Gastroesophageal sphincter (tissue), 4 donors: ENCODE measurements around the gene SLC25A42. TPM values are rescaled to one million over a fixed set of nuclear protein-coding genes. Genes with fewer than 3 reads are reported as not detected.

Source experiments
- ATAC-seq: fragments of 150-250 bp; one replicate; pipeline ENCODE4 v1.9.1; 2016; ENCODE audit warnings: mild to moderate bottlenecking, moderate library complexity
- H3K27ac ChIP-seq, 4 donors: fragments of 200-600 bp; sonication (generic) in 3 of 4; 1 replicate in 3 of 4; 2 replicates in 1 of 4; pipeline ENCODE4 v1.5.1; 2016 to 2019
- H3K27me3 ChIP-seq: fragments of 200-600 bp; sonication (generic); one replicate; pipeline ENCODE4 v1.5.1; 2019
- H3K36me3 ChIP-seq, 2 donors: fragments of 200-600 bp; sonication (generic); one replicate each; pipeline ENCODE4 v1.5.1; 2019; ENCODE audit warnings: control low read depth in 1 of 2
- H3K4me1 ChIP-seq, 3 donors: fragments of 200-600 bp; sonication (generic); 1 replicate in 2 of 3; 2 replicates in 1 of 3; pipeline ENCODE4 v1.5.1; 2016 to 2019; ENCODE audit warnings: control low read depth in 2 of 3
- H3K4me3 ChIP-seq, 2 donors: fragments of 200-600 bp; sonication (generic); one replicate each; pipeline ENCODE4 v1.5.1; 2019; ENCODE audit warnings: mild to moderate bottlenecking in 1 of 2, moderate library complexity in 1 of 2
- H3K9me3 ChIP-seq, 3 donors: fragments of 200-600 bp; sonication (generic); one replicate each; pipeline ENCODE4 v1.5.1; 2017 to 2019; ENCODE audit warnings: control low read depth in 2 of 3
- EP300 ChIP-seq: sonication (generic); formaldehyde crosslinking; IDR thresholded peaks from one replicate; pipeline ENCODE4 v1.6.1; 2017; ENCODE audit warnings: antibody characterized with exemption, mild to moderate bottlenecking
- POLR2A ChIP-seq, 2 donors: fragments of 450-650 bp; IDR thresholded peaks; one replicate each; pipeline ENCODE4 v1.6.1; 2017; ENCODE audit warnings: antibody characterized with exemption in 2 of 2, mild to moderate bottlenecking in 2 of 2, moderate library complexity in 1 of 2
- POLR2AphosphoS5 ChIP-seq: sonication (generic); formaldehyde crosslinking; IDR thresholded peaks from one replicate; pipeline ENCODE4 v1.6.1; 2017; ENCODE audit warnings: antibody characterized with exemption
- WGBS, 2 donors: methylation state at CpG; one replicate each; pipeline ENCODE4 v1.1.5; 2018; ENCODE audit warnings: low coverage in 1 of 2; 5-methylcytosine and 5-hydroxymethylcytosine counted together
- total RNA-seq, 4 donors: library from RNA; depleted of rRNA; stranded (reverse); fragments of >200 nt; gene quantifications; one replicate each; pipeline ENCODE4 v1.1.0, GENCODE V29; 2016
- TF ChIP-seq, protein P1 (sequence below), 4 experiments: fragments of 200-600 bp in 2 of 4; fragments of 450-650 bp in 2 of 4; sonication (generic) in 1 of 4; IDR thresholded peaks; one replicate each; pipeline ENCODE4 v1.5.1; 2017 to 2019; ENCODE audit warnings: antibody characterized with exemption in 4 of 4, mild to moderate bottlenecking in 2 of 4, moderate library complexity in 2 of 4

Gene SLC25A42
- total RNA-seq, 4 donors from 2014 or later = 8.8 to 16.0 (median 12.9) TPM

DNA sequence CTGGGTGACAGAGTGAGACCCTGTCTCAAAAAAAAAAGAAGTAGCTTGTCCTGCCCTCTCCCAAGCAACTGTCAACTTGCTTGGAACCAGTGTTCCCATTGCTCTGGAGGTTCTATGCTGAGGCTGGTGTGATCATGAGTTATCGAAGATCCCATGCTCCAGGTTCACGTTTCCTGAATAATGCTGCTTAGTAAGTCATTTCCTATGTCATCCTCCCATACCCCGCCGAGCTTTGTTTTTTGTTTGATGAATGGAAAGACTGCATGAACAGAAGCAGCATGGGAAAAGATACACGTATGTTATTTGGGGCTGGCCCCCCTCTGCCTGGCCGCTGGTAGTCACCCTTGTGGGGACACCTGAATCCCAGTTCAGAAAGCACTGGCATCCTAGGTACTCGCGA, 11.3 kb downstream of the SLC25A42 start:
- Histone ChIP-seq H3K9me3 (no peaks in the 10 kb centered on the region), H3K27ac (no peak overlapping the region), H3K4me1 (no peaks in the 10 kb centered on the region), H3K27me3 (no peaks in the 10 kb centered on the region), H3K36me3 (peaks cover 0 to 35% of the 10 kb centered on the region in 2 donors), H3K4me3 (no peak overlapping the region)
- WGBS, 2 donors = 79 to 94% methylated on average over 5 of the region's 8 CpGs
- TF ChIP-seq EP300 (no peak), POLR2A (IDR thresholded peaks at IDR 0.05) (no peak), POLR2AphosphoS5 (no peak)
- TF ChIP-seq, protein P1, sequence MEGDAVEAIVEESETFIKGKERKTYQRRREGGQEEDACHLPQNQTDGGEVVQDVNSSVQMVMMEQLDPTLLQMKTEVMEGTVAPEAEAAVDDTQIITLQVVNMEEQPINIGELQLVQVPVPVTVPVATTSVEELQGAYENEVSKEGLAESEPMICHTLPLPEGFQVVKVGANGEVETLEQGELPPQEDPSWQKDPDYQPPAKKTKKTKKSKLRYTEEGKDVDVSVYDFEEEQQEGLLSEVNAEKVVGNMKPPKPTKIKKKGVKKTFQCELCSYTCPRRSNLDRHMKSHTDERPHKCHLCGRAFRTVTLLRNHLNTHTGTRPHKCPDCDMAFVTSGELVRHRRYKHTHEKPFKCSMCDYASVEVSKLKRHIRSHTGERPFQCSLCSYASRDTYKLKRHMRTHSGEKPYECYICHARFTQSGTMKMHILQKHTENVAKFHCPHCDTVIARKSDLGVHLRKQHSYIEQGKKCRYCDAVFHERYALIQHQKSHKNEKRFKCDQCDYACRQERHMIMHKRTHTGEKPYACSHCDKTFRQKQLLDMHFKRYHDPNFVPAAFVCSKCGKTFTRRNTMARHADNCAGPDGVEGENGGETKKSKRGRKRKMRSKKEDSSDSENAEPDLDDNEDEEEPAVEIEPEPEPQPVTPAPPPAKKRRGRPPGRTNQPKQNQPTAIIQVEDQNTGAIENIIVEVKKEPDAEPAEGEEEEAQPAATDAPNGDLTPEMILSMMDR (IDR thresholded peaks at IDR 0.05) = no peak
- ATAC-seq = no peak

DNA sequence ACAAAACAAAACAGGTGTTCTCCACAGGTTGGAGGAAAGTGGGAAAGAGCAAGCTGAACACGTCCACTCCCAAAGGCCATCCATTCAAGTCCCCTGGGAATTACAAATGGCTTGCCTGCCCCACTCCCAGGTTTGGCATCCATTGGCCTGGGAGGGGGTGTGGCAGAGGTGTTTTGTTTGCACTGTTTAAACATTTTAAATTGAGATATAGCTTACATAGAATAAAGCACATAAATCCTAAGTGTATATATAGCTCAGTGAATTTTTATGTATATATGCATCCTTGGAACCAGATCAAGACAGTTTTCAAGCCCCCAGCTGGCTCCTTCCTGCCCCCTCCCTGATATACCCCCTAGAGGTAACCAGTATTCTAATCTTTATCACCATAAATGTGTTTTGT, 12.7 kb downstream of the SLC25A42 start:
- no peak overlapping the region for H3K27ac ChIP-seq
- no peaks in the 10 kb centered on the region for H3K27me3 ChIP-seq
- ATAC-seq = no peak
- TF ChIP-seq EP300 (no peak), POLR2A (IDR thresholded peaks at IDR 0.05) (no peak), POLR2AphosphoS5 (no peak)
- TF ChIP-seq, protein P1 (IDR thresholded peaks at IDR 0.05) = no peak
- no peaks in the 10 kb centered on the region for H3K4me1 ChIP-seq
- 60 to 92% methylated on average over 1 of the region's 1 CpG for WGBS, 2 donors
- H3K36me3 ChIP-seq = peaks cover 0 to 34% of the 10 kb centered on the region in 2 donors
- no peak overlapping the region for H3K4me3 ChIP-seq
- no peaks in the 10 kb centered on the region for H3K9me3 ChIP-seq

DNA sequence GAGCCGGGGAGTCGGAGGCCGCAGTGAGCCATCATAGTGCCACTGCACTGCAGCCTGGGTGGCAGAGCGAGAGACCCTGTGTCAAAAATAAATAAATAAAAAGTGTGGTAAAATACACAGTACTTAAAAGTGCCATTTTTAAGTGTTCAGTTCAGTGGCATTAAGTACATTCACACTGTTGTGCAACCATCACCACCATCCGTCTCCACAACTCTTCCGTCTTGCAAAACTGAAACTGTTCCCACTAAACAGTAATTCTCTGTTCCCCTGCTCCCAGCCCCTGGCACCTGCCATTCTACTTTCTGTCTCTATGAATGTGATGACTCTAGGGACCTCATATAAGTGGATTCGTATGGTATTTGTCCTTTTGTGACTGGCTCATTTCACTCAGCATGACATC, 13.3 kb downstream of the SLC25A42 start:
- Histone ChIP-seq H3K4me3 (no peak overlapping the region), H3K27me3 (no peaks in the 10 kb centered on the region), H3K9me3 (no peaks in the 10 kb centered on the region), H3K4me1 (no peaks in the 10 kb centered on the region), H3K36me3 (peaks cover 0 to 31% of the 10 kb centered on the region in 2 donors), H3K27ac (no peak overlapping the region)
- 84 to 92% methylated on average over 4 to 7 of the region's 7 CpGs for WGBS, 2 donors
- TF ChIP-seq POLR2A (IDR thresholded peaks at IDR 0.05) (no peak), EP300 (no peak), POLR2AphosphoS5 (no peak)
- TF ChIP-seq, protein P1 (IDR thresholded peaks at IDR 0.05) = no peak
- no peak for ATAC-seq

DNA sequence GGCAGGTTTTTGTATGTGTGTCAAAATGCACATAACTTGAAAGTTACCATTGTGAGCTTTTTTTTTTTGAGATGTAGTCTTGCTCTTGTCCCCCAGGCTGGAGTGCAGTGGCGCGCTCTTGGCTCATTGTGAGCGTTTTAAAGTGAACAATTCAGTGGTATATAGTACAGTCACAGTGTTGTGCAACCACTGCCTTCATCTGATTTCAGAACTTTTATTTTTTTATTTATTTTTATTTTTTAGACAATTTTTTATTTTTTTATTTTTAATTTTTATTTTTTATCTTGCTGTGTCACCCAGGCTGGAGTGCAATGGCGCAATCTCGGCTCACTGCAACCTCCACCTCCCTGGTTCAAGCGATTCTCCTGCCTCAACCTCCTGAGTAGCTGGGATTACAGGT, 15.0 kb downstream of the SLC25A42 start:
- H3K27me3 ChIP-seq = no peaks in the 10 kb centered on the region
- no peaks in the 10 kb centered on the region for H3K4me1 ChIP-seq
- TF ChIP-seq POLR2AphosphoS5 (no peak), POLR2A (IDR thresholded peaks at IDR 0.05) (no peak), EP300 (no peak)
- TF ChIP-seq, protein P1 (IDR thresholded peaks at IDR 0.05) = no peak
- peaks cover 0 to 39% of the 10 kb centered on the region in 2 donors for H3K36me3 ChIP-seq
- no peak for ATAC-seq
- H3K27ac ChIP-seq = no peak overlapping the region
- WGBS, 2 donors = 96 to 100% methylated on average over 2 to 6 of the region's 6 CpGs
- H3K4me3 ChIP-seq = no peak overlapping the region
- no peaks in the 10 kb centered on the region for H3K9me3 ChIP-seq

DNA sequence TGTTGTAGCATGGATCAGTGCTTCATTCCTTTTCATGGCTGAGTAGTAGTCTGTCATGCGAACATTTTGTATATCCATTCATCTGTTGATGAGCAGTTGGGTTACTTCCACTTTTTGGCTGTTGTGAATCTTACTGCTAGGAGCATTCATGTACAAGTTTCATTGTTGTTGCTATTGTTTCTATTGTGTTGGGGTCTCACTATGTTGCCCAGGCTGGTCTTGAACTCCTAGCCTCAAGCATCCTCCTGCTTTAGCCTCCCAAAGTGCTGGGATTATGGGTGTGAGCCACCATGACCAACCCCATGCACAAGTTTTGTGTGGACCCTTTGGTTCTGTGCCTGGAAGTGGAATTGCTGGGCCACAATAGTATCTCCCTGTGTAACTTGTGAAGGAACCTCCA, 15.8 kb downstream of the SLC25A42 start:
- Histone ChIP-seq H3K9me3 (no peaks in the 10 kb centered on the region), H3K36me3 (peaks cover 0 to 39% of the 10 kb centered on the region in 2 donors), H3K4me3 (no peak overlapping the region), H3K4me1 (no peaks in the 10 kb centered on the region), H3K27ac (no peak overlapping the region), H3K27me3 (no peaks in the 10 kb centered on the region)
- TF ChIP-seq POLR2A (IDR thresholded peaks at IDR 0.05) (no peak), POLR2AphosphoS5 (no peak), EP300 (no peak)
- TF ChIP-seq, protein P1 (IDR thresholded peaks at IDR 0.05) = no peak
- WGBS, 2 donors = 100% methylated on average over 1 of the region's 1 CpG
- ATAC-seq = no peak
